OCI-M2 (cell line): ENCODE data around the gene CIDEA.
"Not testable (repeated sequence)": the region's sequence is repeated elsewhere in the genome, so short reads cannot be mapped to it uniquely, and the experiment has no call there.

Source experiments
- DNase-seq: peaks from one replicate; lab custom pipeline; 2025; ENCODE audit not compliant: unreplicated experiment; lab: John Stamatoyannopoulos, UW

Gene CIDEA, protein sequence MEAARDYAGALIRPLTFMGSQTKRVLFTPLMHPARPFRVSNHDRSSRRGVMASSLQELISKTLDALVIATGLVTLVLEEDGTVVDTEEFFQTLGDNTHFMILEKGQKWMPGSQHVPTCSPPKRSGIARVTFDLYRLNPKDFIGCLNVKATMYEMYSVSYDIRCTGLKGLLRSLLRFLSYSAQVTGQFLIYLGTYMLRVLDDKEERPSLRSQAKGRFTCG

DNA sequence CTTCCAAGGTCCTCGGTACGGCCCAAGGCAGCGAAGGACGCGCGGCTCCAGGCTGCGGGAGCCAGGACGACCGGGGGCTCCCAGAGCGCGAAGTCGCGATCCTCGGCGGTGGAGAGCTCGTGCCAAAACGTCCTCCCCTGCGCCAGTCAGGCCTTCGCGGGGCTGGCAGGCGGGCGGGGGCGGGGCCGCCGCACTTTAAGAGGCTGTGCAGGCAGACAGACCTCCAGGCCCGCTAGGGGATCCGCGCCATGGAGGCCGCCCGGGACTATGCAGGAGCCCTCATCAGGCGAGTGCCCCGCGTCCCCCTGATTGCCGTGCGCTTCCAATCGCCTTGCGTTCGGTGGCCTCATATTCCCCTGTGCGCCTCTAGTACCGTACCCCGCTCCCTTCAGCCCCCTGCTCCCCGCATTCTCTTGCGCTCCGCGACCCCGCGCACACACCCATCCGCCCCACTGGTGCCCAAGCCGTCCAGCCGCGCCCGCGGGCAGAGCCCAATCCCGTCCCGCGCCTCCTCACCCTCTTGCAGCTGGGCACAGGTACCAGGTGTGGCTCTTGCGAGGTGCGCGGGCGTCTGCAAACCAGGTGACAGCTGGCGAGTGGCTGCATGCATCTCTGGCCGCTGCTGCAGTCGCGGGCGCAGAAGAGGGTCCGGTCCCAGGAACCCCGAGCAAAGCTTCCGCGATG is at the start of gene CIDEA:
Gene CIDEA, plus strand, starts transcription at position 226 of the 684 bp plus-strand sequence. Its CDS starts 23 bp downstream, at position 249.
- DNase-seq = no peak

DNA sequence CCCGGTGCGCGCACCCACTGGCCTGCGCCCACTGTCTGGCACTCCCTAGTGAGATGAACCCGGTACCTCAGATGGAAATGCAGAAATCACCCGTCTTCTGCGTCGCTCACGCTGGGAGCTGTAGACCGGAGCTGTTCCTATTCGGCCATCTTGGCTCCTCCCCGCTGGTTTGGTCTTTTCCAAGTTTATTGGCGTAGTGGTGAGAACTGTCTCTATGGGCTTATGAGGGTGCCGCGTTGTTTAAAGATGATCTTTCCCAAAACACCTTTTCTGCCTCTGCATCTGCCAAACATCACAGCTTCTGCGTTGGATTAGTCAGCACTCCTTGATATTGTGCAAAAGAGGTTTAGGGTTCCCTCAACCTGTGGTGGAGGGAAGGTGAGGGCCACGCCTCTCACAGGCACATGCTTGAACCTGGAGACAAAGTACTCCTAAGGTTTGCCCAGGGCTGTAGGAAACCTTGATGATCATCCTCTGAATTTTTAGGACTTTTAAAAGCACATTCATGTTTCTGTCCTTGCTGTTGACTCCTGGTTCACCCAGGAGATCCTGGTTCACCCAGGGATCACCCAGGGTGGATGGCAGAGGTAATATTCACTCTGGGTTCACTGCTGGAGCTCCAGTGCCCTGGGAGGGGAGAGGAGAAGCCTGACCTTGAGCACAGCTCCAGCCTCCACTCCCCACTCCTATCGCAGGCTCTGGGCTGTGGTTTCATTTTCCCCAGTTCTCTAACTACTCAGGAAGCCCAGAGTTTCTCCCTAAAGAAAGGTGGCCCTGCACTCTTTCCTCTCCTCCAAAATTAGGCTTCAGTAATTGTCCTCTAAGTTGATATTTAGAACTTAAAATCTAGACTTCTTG is 45.6 kb upstream of the CIDEA start:
- not testable (repeated sequence) for DNase-seq

DNA sequence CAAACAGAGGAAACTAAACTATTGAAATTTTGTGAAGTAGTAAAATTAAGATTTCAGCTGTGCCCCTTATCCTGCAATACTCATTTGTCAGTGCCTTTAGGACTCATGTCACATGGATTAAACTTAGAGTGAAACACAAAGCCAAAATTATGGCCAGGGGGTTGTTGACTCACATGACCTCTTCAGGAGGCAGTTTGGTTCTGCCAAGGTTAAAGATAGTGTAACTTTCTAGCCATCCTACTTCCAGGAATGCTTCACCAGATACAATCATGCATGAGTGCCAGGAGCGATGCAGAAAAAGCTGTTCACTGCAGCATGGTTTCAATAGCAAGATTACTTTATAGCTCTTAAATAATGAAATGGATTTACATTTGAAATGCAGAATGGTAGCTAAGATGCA is 41.9 kb upstream of the CIDEA start:
- not testable (repeated sequence) for DNase-seq

DNA sequence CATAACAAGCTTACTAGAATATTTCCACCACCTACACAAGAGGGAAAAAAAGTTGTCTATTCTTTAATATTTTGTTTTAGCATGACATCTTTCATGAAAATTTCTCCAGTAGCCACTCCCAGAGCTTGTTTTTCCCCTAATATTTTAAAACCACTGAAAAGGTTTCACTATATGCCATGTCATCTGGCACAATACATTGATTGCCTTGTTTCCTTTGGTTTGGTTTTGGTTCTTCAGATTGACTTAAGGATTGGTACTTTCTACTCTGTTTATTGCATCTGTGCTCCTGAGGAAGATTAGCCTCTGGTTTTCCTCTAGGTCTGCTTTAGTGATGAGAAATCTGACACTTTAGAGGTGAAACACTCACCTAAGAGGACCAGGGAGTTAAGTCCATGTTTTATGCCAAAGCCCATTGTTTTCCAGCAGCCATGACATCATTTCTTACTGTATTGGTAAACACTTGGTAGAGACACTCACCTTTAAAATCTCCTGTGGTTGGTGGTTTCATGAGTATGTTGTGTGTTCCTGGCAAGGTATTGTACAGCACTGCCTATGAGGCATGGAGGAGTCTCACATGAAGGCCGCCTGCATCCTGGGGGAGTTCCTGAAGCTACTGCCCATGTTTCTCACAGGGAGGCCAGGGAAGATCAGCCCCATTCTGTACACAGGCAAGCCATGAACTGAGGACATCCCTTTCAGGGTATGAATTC is 39.7 kb upstream of the CIDEA start:
- DNase-seq = not testable (repeated sequence)

DNA sequence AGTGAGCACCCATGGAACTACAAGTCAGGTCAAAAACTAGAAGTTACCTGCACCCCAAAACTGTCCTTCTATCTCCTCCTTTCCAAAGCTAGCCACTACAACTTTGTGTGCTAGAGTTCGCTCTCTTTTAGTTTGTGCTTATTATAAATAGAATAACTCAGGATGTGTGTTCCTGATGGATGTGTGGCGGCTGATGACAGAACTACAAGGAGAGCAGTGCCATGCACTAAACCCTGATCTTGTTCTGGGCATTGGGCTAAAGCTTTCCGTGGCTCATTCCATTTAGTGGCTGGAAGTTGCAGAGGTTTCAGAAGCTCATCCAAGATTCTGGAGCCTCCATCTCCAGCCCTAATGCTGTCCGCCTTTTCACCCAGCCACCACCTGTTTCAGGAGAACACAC is 37.7 kb upstream of the CIDEA start:
- DNase-seq = not testable (repeated sequence)

DNA sequence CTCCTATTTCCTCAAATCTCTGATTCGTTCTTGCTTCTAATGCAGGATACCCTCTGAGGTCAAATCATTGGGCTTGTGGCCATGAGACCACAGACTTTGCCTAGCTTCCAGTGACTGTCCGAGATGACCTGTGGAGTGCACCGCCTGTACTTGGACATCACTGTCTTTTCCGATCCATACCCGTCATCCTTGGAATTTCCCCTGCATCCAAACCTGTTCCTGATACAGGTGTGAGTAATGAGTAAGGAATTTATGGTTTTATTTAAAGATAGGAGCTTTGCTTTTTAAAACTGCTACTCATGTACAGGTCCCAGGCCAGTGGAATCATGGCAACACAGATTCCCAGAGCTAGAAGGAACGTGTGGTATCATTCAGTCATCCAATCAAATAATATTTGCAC is 35.6 kb upstream of the CIDEA start:
- DNase-seq = not testable (repeated sequence)

DNA sequence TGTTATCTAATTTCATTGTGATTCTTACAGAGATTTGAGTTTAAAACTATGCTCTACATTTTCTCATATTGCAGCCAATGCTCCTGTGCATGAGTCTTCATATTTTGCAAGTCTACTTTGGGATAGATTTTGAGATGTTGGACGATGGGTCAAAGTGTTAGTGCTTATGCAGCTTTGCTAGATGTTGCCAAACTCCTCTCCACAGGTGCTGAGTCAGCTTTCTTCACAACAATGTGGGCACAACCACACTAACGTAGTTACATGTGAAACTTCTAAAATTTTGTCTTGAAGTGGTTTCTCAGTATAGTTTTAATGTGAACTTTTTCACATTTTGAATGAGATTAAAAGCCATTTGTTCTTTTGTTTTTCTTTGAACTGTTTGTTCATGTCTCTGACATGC is 32.1 kb upstream of the CIDEA start:
- not testable (repeated sequence) for DNase-seq

DNA sequence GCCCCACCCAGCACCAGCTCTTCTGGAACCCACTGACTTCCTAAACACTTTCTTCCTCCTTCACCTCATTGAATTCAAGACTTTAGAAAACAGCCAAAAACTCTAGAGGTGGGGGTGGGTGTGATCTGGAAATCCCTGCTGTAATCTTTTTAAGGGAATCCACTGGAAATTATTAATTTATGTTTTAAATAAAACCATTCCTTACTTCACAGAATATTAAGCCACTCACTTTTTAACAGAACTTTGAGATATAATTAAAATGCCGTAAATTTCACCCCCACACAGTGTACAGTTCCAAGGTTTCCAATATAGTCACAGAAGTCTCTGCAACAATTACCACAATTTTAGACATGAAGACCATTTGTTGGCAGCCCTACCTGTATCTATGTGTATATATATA is 30.8 kb upstream of the CIDEA start:
- not testable (repeated sequence) for DNase-seq

DNA sequence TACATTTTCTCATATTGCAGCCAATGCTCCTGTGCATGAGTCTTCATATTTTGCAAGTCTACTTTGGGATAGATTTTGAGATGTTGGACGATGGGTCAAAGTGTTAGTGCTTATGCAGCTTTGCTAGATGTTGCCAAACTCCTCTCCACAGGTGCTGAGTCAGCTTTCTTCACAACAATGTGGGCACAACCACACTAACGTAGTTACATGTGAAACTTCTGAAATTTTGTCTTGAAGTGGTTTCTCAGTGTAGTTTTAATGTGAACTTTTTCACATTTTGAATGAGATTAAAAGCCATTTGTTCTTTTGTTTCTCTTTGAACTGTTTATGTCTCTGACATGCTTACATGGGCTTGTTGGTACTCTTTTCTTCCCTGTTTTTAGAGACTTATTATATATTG is 27.4 kb upstream of the CIDEA start:
- DNase-seq = not testable (repeated sequence)

DNA sequence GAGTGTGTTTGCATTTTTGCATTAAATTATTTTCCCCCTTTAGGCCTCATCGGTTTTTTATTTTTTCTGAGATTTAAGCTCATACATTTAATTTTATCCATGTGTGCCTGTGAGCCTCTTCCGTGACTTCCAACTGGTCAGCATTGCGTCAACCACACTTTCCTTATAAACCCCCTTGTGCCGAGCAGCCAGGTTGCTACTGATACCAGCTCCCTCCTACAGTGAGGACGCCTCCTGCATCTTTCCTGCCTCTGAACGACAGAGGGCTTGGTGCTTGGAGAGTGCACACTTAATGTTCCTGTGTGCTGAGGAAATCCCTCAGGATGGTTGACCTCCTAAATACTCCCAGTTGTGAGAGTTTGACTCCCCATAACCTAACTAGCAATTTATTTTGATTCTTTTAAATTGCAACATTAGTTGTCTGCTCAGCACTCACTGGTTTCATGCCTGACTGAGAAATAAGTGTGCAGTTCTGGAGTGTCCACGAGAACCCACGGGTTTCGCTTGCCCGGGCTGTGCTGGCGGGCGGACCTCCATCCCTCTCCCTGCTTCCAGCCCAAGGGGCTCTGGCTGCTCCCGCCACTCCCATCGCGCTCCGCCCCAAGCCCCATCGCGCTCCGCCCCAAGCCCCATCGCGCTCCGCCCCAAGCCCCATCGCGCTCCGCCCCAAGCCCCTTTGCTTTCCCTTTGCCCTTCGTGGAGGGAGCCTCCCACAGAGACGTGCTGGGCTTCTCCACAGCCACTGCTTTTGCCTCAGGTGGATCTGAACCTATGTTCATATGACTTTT is 26.6 kb upstream of the CIDEA start:
- DNase-seq = not testable (repeated sequence)

DNA sequence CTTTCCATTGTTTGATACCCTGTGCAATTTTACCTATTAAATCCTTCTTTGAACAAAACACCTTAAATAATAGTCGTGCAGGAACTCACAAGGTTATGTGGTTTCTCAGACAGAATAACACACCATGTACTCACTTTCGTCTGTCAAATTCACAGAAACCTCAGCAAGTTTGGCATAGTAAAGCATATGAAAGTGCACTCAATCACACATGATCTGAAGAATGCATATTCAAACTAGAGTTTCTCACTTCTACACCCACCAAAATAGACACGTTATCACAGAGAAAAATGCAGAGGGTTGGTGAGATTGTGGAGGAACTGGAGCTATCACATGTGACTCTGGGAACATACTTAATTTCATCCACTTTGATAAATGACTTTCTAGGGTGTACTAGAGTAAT is 25.9 kb upstream of the CIDEA start:
- not testable (repeated sequence) for DNase-seq

DNA sequence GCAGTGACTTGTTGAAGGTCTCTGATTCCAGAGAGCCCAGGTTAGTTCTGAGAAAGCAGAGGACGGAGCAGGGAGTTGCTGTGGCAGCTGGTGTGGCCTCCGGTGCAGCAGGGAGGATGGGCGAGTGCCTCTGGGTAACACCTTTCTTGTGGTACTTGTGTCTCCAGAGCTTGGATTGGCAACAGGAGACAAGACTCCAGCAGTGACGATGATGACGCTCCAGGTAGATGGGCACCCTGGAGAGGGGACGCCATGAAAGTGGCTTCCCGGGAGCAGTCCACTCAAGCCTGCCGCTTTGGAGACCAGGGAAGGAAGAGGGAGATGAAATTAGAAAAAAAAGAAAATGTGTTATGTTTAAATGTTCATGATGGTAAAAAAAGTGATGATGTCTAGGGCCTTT is 23.6 kb upstream of the CIDEA start:
- not testable (repeated sequence) for DNase-seq

DNA sequence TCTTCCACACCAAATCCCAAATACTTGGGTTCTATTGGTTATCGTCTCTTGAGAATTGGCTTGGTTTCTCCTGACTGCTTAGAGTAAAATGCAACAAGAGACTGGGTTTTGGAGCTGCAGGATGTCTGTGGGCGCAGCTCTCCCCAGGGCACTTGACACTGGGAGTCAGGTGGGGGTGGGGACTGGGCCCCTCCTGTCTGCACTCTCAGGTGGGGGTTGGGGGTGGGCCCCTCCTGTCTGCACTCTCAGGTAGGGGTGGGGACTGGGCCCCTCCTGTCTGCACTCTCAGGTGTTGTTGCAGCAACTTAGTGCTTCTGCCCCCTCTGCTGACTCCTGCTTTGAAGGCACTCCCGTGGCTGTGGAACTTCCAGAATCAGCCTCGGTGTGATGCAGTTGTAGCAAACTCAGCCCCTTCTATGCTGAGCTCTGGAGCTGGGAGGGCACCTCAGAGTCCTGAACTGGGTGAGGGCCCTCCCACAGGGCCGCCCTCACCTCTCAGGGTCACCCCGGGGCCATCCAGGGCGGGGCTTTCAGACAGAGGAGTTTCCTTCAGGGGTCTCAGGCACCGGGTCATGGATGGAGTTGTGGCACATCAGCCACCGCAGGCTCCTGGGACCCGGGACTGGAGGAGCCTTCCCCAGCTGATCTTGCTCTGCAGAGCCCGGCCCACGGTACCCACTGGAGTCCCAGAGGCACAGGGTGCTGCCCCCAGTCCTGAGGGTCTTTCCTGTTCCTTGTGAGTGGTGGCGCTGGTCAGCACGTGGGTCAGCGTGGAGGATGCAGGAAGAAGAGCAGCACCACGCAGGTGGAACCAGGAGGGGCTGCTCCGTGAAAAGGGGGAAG is 22.9 kb upstream of the CIDEA start:
- DNase-seq = no peak

DNA sequence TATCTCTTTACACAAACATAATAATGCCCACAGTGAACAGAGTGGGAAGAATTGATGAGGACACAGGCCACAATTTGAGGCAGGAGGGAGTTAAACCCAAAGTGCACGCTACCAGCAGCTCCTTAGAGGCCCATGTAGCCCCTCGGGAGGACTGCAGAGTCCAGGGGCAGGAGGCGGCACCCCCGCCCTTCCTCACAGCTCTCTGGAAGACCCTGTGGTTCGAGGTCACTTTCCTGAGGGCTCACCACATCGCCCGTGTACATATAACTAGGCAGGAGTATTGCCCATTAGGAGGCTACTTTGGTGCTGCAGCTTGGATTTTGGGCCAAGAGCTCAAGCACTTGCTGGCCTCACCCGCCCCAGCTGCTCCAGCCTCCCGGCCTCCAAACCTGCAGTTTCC is 22.2 kb upstream of the CIDEA start:
- DNase-seq = no peak

DNA sequence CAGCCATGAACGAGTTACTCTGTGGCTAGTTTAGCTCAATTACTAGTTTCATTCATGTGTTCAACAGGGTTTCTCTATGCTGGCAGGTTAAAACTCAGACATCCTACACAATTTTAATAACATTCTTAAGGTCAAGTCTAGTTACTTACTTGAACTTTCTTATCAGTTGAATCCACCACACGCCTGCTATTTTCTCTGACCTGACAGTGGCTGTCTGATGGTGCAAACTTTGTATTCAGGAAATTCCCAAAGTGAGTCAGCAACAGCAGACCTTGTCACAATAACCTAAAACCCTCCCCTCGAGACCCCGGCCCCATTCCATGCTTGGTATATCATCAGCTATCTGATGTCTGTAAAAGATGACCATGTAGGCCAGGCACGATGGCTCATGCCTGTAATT is 20.8 kb upstream of the CIDEA start:
- no peak for DNase-seq

DNA sequence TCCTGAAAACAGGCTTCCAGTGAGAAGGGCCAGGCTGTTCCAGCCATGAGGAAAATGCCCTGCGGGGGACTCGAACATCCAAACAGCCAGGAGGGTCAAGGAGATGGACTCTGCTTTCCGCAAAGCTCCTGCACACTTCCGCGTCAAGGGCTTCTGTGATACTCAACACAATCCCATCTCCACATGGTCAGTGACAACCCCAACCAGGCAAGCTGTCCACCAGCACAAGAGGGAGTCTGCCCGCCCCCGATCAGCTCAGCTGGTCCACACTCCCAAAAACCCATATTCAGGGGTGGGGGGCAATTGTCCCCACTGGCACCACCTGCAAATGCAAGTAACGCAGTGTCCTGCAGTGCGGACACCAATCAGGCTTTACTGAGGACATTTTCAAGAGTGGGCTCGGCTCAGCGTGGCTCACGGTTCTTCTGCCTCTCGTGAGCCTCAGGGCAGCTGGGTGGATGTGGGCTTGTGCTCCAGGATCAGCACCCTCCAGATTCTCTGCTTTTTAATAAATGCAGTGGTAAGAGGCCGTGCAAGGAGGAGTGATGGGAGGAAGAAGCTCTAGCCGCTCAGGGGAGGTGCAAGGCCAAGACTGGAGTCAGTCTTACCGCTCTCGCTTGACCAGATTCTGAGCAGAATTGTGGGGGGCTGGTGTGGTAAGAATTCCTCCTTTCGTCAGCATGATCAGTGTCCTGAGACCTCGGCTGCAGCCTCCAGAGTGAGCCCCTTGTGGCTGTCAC is 19.5 kb upstream of the CIDEA start:
- no peak for DNase-seq

DNA sequence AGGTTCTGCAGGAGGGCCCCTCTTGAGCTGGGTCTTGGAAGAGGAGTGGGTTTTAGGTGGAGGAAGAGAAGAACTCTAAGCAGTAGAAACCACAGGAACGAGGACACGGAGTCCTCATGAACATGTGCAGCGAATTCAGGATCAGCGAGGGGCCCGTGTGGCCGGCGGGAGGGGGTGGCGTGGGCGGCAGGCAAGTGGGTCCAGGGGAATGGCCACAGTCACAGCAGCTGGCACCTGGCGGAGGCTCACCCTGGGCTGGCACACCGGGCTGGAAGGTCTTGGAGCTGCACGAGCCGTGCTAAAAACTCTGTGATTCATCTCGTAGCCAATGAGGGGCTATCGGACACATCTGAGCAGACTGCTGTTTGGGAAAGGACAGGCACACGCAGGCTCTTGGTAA is 18.0 kb upstream of the CIDEA start:
- no peak for DNase-seq

DNA sequence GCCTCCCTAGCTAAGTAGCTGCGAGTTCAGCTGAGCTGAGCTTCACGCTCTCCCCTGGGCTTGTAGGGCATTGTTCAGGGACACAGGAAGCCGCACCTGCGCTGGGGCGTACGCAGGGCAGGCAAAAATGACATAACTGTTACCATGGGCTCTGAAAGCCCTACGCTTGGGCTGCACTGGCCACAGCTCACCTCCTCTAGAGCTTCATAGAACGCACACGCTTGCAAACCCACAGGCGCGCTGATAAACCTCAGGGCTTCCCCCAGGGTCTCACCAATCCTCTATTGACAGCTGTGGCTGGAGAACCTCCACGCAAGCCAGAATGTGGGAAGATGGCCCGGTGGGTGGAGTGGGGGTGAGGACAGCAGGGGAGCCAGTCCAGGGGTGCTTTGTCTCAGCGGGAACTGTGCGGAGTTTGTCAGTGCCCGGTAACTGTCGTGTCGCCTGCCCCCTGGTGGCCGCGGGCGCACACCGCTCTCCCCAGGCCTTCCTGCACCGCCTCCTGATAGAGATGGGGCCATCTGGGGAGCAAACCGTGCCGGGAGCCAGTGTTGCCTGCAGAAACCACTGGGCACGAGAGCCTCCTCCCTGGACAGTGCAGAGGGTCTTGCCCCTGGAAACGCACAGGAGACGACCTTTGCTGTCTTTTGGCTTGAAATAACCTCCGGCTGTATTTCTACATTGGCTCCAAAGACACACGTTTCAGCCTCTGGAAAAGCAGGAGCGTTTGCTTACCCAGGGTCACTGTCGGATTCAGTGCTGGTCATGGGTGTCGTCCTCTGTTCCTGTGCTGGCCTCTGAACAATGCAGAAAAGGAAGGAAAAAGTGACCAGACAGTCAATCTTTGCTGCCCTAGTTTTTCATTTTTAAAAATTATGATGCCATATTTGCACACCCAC is 17.0 kb upstream of the CIDEA start:
- no peak for DNase-seq
